Loucy (cell line): ENCODE measurements around the gene UNK.

Experiments used
- EZH2phosphoT487 ChIP-seq: fragments of 200-600 bp; IDR thresholded peaks from 2 replicates; pipeline ENCODE4 v1.6.1; 2018; ENCODE audit warnings: antibody characterized with exemption, mild to moderate bottlenecking, moderate library complexity, borderline replicate concordance
- TF ChIP-seq, protein P1 (sequence below): fragments of 200-600 bp; sonication (generic); conservative IDR thresholded peaks from 2 replicates; pipeline ENCODE4 v1.5.1; 2014; ENCODE audit warnings: mild to moderate bottlenecking, antibody characterized with exemption, low read length

- TF ChIP-seq, protein P1, sequence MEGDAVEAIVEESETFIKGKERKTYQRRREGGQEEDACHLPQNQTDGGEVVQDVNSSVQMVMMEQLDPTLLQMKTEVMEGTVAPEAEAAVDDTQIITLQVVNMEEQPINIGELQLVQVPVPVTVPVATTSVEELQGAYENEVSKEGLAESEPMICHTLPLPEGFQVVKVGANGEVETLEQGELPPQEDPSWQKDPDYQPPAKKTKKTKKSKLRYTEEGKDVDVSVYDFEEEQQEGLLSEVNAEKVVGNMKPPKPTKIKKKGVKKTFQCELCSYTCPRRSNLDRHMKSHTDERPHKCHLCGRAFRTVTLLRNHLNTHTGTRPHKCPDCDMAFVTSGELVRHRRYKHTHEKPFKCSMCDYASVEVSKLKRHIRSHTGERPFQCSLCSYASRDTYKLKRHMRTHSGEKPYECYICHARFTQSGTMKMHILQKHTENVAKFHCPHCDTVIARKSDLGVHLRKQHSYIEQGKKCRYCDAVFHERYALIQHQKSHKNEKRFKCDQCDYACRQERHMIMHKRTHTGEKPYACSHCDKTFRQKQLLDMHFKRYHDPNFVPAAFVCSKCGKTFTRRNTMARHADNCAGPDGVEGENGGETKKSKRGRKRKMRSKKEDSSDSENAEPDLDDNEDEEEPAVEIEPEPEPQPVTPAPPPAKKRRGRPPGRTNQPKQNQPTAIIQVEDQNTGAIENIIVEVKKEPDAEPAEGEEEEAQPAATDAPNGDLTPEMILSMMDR, result no peak
- TF ChIP-seq EZH2phosphoT487, result no peak
Observed at GRCh38 chr17:75757086-75757681, 27.4 kb upstream of the UNK start.
